Thyroid gland (tissue), 4 donors: Measurements from ENCODE around the gene MAP1A. TPM values are rescaled to one million over a fixed set of nuclear protein-coding genes. Genes with fewer than 3 reads are reported as not detected.

ENCODE experiments used
- total RNA-seq, 4 donors: library from RNA; depleted of rRNA; stranded (reverse); fragments of >200 nt; gene quantifications; one replicate each; pipeline ENCODE4 v1.2.3, GENCODE V29; 2016

The MAP1A gene
- total RNA-seq, 4 donors from 2014 or later: 12.4 to 27.1 (median 17.2) TPM

Other genes starting within 250 kb of the MAP1A start
- gene TGM7, start 215.4 kb upstream of the MAP1A start, total RNA-seq: not detected
- 10 to 100 TPM in 1 of 4 donors, 1 to 10 TPM in 3; 5.8 to 14.1 (median 6.5) TPM for gene LCMT2, start 187.0 kb upstream of the MAP1A start, total RNA-seq
- gene ZSCAN29, start 146.6 kb upstream of the MAP1A start, total RNA-seq: 10 to 100 TPM; 18.2 to 22.6 (median 20.3) TPM
- gene TUBGCP4, start 146.5 kb upstream of the MAP1A start, total RNA-seq: 10 to 100 TPM; 10.7 to 23.6 (median 17.6) TPM
- 10 to 100 TPM; 46.4 to 98.0 (median 72.7) TPM for gene TP53BP1, start 24.5 kb upstream of the MAP1A start, total RNA-seq
- gene PPIP5K1, start 72.6 kb downstream of the MAP1A start, total RNA-seq: 100 to 1,000 TPM in 1 of 4 donors, 10 to 100 TPM in 3; 26.3 to 107 (median 52.3) TPM
- gene CKMT1B, start 76.4 kb downstream of the MAP1A start, total RNA-seq: 10 to 100 TPM in 3 of 4 donors, 1 to 10 TPM in 1; 4.3 to 41.2 (median 21.8) TPM
- gene STRC, start 101.2 kb downstream of the MAP1A start, total RNA-seq: 1 to 10 TPM in 3 of 4 donors, under 1 TPM in 1; 0.13 to 1.3 (median 1.2) TPM
- gene CATSPER2, start 131.2 kb downstream of the MAP1A start, total RNA-seq: 1 to 10 TPM; 4.0 to 7.6 (median 6.7) TPM
- 10 to 100 TPM in 1 of 4 donors, 1 to 10 TPM in 3; 3.8 to 14.8 (median 5.2) TPM for gene CKMT1A, start 176.3 kb downstream of the MAP1A start, total RNA-seq
- gene PDIA3, start 228.8 kb downstream of the MAP1A start, total RNA-seq: 100 to 1,000 TPM; 307 to 764 (median 542) TPM